SK-N-MC (cell line): Measurements from ENCODE around the gene SSBP2.

Experiments
- EZH2 ChIP-seq: fragments of 200-600 bp; sonication (generic); IDR thresholded peaks from one replicate; pipeline ENCODE4 v1.6.1; 2017; ENCODE audit warnings: antibody characterized with exemption
- POLR2AphosphoS5 ChIP-seq: IDR thresholded peaks from 2 replicates; pipeline ENCODE4 v1.6.1; 2012; ENCODE audit warnings: mild to moderate bottlenecking, low read depth, low read length, borderline replicate concordance

DNA sequence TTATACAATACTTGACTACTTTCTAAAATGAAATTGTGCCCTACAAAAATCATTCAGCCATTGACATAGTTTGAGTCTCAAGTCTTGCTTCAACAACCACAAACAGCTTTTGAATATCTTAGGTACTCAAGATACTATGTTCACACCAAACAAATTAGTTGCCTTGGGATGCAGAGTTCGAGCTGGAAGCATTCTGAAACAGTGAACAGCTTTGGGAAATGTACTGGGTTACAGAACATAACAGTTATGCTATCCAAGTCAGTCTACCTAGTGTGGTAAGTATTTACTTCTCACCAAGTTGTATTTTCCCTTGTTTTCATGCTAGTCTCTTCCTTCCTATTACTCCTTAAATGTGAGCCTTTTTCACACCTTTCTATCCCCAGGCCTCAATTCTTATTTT lies 143.2 kb downstream of the SSBP2 start:
- TF ChIP-seq EZH2 (no peak), POLR2AphosphoS5 (no peak)
